Esophagus muscularis mucosa (tissue), 4 donors: ENCODE measurements around the gene KPNA6. TPM values are rescaled to one million over a fixed set of nuclear protein-coding genes. Genes with fewer than 3 reads are reported as not detected.

ENCODE experiments used
- DNase-seq: peaks from one replicate; pipeline ENCODE4 v3.0.0-alpha.2; 2017; ENCODE audit errors: extremely low spot score
- H3K27ac ChIP-seq, 4 donors: fragments of 200-600 bp; sonication (generic); replicated peaks in 1 of 4; 1 replicate in 3 of 4; 2 replicates in 1 of 4; pipeline ENCODE4 v1.5.1; 2016 to 2019; ENCODE audit warnings: mild to moderate bottlenecking in 1 of 4
- H3K27me3 ChIP-seq, 4 donors: fragments of 200-600 bp; sonication (generic); one replicate each; pipeline versions ENCODE4 v1.5.1 to v1.6.0; 2016 to 2019
- H3K36me3 ChIP-seq, 4 donors: fragments of 200-600 bp; sonication (generic); one replicate each; pipeline ENCODE4 v1.5.1; 2016 to 2019
- H3K4me1 ChIP-seq, 4 donors: fragments of 200-600 bp; sonication (generic); one replicate each; pipeline ENCODE4 v1.5.1; 2016 to 2019
- H3K4me3 ChIP-seq, 4 donors: fragments of 200-600 bp; sonication (generic); 1 replicate in 2 of 4; 2 replicates in 2 of 4; pipeline ENCODE4 v1.5.1; 2016 to 2019; ENCODE audit warnings: mild to moderate bottlenecking in 4 of 4, moderate library complexity in 1 of 4
- H3K9me3 ChIP-seq, 4 donors: fragments of 200-600 bp; sonication (generic); 1 replicate in 3 of 4; 2 replicates in 1 of 4; pipeline ENCODE4 v1.5.1; 2016 to 2019
- EP300 ChIP-seq: sonication (generic); formaldehyde crosslinking; IDR thresholded peaks from one replicate; pipeline ENCODE4 v1.6.1; 2017; ENCODE audit warnings: antibody characterized with exemption
- POLR2A ChIP-seq: fragments of 450-650 bp; IDR thresholded peaks from one replicate; pipeline ENCODE4 v1.6.1; 2017; ENCODE audit warnings: antibody characterized with exemption, moderate library complexity, mild to moderate bottlenecking, low read depth
- POLR2AphosphoS5 ChIP-seq, 2 donors: sonication (generic); formaldehyde crosslinking; IDR thresholded peaks; one replicate each; pipeline ENCODE4 v1.6.1; 2017; ENCODE audit warnings: antibody characterized with exemption in 2 of 2
- WGBS: methylation state at CpG from one replicate; pipeline ENCODE4 v1.1.5; 2018; 5-methylcytosine and 5-hydroxymethylcytosine counted together
- intact Hi-C: fragments of 100-400 bp; cut with DNase I; formaldehyde crosslinking; loops from one replicate; pipeline ENCODE4 v1.15.1; 2023
- total RNA-seq, 4 donors: library from RNA; depleted of rRNA; stranded (reverse); fragments of >200 nt; gene quantifications; one replicate each; pipeline versions ENCODE4 v1.1.0 to v1.2.1, GENCODE V29; 2016
- TF ChIP-seq, protein P1 (sequence below), 3 experiments: fragments of 200-600 bp in 2 of 3; fragments of 450-650 bp in 1 of 3; sonication (generic) in 2 of 3; IDR thresholded peaks; one replicate each; pipeline ENCODE4 v1.5.1; 2017 to 2019; ENCODE audit warnings: antibody characterized with exemption in 3 of 3, mild to moderate bottlenecking in 2 of 3, moderate library complexity in 1 of 3

Gene KPNA6
- total RNA-seq, 4 donors from 2014 or later, result 47.8 to 71.3 (median 55.4) TPM

DNA sequence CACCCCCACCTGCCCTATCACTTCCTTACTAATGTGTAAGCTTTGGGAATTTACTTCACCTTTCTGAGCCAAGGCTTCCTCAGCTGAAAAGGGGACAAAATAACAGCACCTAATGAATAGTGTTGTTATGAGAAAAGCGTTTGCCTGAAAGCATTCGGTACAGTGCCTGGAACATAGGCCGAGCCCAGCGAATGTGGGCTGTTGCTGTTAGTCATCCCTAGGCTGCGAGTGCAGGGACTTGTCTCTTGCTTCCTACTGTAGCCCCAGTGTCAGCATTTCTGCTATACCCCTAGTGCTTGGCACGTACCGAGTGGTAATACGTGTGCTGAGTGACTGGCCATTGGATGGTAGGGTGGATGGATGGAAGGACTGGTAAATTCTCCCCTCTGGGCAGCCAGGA is 16.7 kb upstream of the KPNA6 start:
- H3K4me3 ChIP-seq, result no peak overlapping the region
- TF ChIP-seq EP300 (no peak), POLR2A (no peak), POLR2AphosphoS5 (IDR thresholded peaks at IDR 0.05) (no peak)
- TF ChIP-seq, protein P1, sequence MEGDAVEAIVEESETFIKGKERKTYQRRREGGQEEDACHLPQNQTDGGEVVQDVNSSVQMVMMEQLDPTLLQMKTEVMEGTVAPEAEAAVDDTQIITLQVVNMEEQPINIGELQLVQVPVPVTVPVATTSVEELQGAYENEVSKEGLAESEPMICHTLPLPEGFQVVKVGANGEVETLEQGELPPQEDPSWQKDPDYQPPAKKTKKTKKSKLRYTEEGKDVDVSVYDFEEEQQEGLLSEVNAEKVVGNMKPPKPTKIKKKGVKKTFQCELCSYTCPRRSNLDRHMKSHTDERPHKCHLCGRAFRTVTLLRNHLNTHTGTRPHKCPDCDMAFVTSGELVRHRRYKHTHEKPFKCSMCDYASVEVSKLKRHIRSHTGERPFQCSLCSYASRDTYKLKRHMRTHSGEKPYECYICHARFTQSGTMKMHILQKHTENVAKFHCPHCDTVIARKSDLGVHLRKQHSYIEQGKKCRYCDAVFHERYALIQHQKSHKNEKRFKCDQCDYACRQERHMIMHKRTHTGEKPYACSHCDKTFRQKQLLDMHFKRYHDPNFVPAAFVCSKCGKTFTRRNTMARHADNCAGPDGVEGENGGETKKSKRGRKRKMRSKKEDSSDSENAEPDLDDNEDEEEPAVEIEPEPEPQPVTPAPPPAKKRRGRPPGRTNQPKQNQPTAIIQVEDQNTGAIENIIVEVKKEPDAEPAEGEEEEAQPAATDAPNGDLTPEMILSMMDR (IDR thresholded peaks at IDR 0.05), result no peak
- H3K36me3 ChIP-seq, result peaks cover 37 to 79% (median 64%) of the 10 kb centered on the region in 4 donors
- DNase-seq, result no peak
- intact Hi-C loops, result no loop called here
- no peaks in the 10 kb centered on the region for H3K27me3 ChIP-seq
- no peak overlapping the region for H3K27ac ChIP-seq
- no peaks in the 10 kb centered on the region for H3K9me3 ChIP-seq
- H3K4me1 ChIP-seq, result no peaks in the 10 kb centered on the region
- 95% methylated on average over 7 of the region's 8 CpGs for WGBS

GRCh38 chr1:32091591-32091990 is 16.3 kb upstream of the KPNA6 start:
- intact Hi-C loops, result no loop called here
- Histone ChIP-seq H3K27ac (no peak overlapping the region), H3K36me3 (peaks cover 37 to 79% (median 64%) of the 10 kb centered on the region in 4 donors), H3K4me3 (no peak overlapping the region), H3K9me3 (no peaks in the 10 kb centered on the region), H3K4me1 (no peaks in the 10 kb centered on the region), H3K27me3 (no peaks in the 10 kb centered on the region)
- TF ChIP-seq EP300 (no peak), POLR2A (no peak), POLR2AphosphoS5 (IDR thresholded peaks at IDR 0.05) (no peak)
- TF ChIP-seq, protein P1 (IDR thresholded peaks at IDR 0.05), result no peak
- WGBS, result 95% methylated on average over 14 of the region's 15 CpGs
- DNase-seq, result no peak

- no peak overlapping the region for H3K27ac ChIP-seq
- peaks cover 39 to 93% (median 78%) of the 10 kb centered on the region in 4 donors for H3K36me3 ChIP-seq
Observed at GRCh38 chr1:32094746-32095521, 12.9 kb upstream of the KPNA6 start.

DNA sequence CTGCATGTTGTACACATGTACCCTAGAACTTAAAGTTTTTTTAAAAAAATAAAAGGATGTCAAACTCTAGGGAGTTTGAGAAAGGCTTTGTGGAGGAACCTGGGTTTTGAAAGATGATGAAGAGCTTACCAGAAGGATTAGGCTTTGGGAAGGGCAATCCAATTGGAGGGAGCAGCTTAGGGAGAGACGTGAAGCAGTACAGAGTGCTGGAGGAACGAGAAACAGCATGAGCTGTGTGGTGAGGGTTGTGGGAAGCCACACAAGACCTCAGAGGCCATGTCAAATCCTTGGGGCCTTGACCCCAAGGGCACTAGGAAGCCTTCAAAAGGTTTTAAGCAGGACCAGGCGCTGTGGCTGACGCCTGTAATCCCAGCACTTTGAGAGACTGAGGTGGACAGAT is 8.4 kb upstream of the KPNA6 start:
- 92% methylated on average over 4 of the region's 4 CpGs for WGBS
- intact Hi-C loops, result no loop called here

More at GRCh38 chr1:32094746-32095521, 12.9 kb upstream of the KPNA6 start:
- no peak for TF ChIP-seq EP300
- no peak for DNase-seq
- H3K9me3 ChIP-seq, result no peaks in the 10 kb centered on the region
- H3K4me1 ChIP-seq, result no peaks in the 10 kb centered on the region
- 96% methylated on average over 5 of the region's 11 CpGs for WGBS
- H3K27me3 ChIP-seq, result no peaks in the 10 kb centered on the region
- no peak overlapping the region for H3K4me3 ChIP-seq
- intact Hi-C loops, result no loop called here

GRCh38 chr1:32100359-32100758 is 7.5 kb upstream of the KPNA6 start:
- Histone ChIP-seq H3K4me1 (no peaks in the 10 kb centered on the region), H3K27ac (no peak overlapping the region), H3K27me3 (no peaks in the 10 kb centered on the region), H3K9me3 (no peaks in the 10 kb centered on the region), H3K4me3 (no peak overlapping the region), H3K36me3 (peaks cover 16 to 78% (median 60%) of the 10 kb centered on the region in 4 donors)
- TF ChIP-seq POLR2A (no peak), POLR2AphosphoS5 (IDR thresholded peaks at IDR 0.05) (no peak), EP300 (no peak)
- TF ChIP-seq, protein P1 (IDR thresholded peaks at IDR 0.05), result no peak
- 90% methylated on average over 10 of the region's 10 CpGs for WGBS
- intact Hi-C loops, result no loop called here
- DNase-seq, result no peak

More for the DNA sequence above, 8.4 kb upstream of the KPNA6 start:
- Histone ChIP-seq H3K9me3 (no peaks in the 10 kb centered on the region), H3K4me3 (no peak overlapping the region), H3K36me3 (peaks cover 25 to 87% (median 69%) of the 10 kb centered on the region in 4 donors), H3K4me1 (no peaks in the 10 kb centered on the region), H3K27me3 (no peaks in the 10 kb centered on the region), H3K27ac (no peak overlapping the region)
- no peak for DNase-seq
- no peak for TF ChIP-seq EP300
- no peak for TF ChIP-seq POLR2AphosphoS5 (IDR thresholded peaks at IDR 0.05)
- TF ChIP-seq, protein P1 (IDR thresholded peaks at IDR 0.05), result no peak
- TF ChIP-seq POLR2A, result no peak
